ENCODE data around the gene NUP205.

DNA sequence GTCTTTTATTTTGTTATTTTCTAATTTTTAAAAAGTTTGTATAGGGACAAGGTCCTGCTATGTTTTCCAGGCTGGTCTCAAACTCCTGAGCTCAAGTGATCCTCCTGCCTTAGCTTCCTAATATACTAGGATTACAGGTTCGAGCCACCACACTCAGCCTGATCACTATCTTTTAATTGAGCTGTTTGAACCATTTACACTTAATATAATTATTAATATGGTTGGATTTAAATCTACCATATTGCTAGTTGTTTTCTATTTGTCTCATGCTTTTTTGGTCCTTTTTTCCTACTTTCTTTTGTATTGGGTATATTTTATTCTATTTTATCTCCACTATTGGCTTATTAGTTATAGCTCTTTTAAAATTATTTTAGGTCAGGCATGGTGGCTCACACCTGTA, 34.6 kb upstream of the NUP205 start:
- TF ChIP-seq POLR2A (IDR thresholded peaks at IDR 0.05): no peak
- TF ChIP-seq, protein P1, sequence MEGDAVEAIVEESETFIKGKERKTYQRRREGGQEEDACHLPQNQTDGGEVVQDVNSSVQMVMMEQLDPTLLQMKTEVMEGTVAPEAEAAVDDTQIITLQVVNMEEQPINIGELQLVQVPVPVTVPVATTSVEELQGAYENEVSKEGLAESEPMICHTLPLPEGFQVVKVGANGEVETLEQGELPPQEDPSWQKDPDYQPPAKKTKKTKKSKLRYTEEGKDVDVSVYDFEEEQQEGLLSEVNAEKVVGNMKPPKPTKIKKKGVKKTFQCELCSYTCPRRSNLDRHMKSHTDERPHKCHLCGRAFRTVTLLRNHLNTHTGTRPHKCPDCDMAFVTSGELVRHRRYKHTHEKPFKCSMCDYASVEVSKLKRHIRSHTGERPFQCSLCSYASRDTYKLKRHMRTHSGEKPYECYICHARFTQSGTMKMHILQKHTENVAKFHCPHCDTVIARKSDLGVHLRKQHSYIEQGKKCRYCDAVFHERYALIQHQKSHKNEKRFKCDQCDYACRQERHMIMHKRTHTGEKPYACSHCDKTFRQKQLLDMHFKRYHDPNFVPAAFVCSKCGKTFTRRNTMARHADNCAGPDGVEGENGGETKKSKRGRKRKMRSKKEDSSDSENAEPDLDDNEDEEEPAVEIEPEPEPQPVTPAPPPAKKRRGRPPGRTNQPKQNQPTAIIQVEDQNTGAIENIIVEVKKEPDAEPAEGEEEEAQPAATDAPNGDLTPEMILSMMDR (IDR thresholded peaks at IDR 0.05): no peak

All from right lobe of liver (tissue), 4 donors.